Retinal pigment epithelial cell (primary cell): ENCODE results near the gene EVI5.
"Not testable (repeated sequence)": the region's sequence is repeated elsewhere in the genome, so short reads cannot be mapped to it uniquely, and the experiment has no call there.

Source experiments
- DNase-seq: peaks from one replicate; pipeline ENCODE4 v3.0.0-alpha.2; 2010; ENCODE audit warnings: low read depth
- H3K4me3 ChIP-seq: 2 replicates; pipeline ENCODE4 v1.5.1; 2011; ENCODE audit warnings: mild to moderate bottlenecking, low read length, control low read depth, moderate library complexity
- TF ChIP-seq, protein P1 (sequence below): conservative IDR thresholded peaks from 2 replicates; pipeline ENCODE4 v1.5.1; 2011; ENCODE audit warnings: low read depth, low read length, control low read depth, inconsistent platforms

EVI5 gene

GRCh38 chr1:92543131-92544055, 241.5 kb downstream of the EVI5 start:
- TF ChIP-seq, protein P1, sequence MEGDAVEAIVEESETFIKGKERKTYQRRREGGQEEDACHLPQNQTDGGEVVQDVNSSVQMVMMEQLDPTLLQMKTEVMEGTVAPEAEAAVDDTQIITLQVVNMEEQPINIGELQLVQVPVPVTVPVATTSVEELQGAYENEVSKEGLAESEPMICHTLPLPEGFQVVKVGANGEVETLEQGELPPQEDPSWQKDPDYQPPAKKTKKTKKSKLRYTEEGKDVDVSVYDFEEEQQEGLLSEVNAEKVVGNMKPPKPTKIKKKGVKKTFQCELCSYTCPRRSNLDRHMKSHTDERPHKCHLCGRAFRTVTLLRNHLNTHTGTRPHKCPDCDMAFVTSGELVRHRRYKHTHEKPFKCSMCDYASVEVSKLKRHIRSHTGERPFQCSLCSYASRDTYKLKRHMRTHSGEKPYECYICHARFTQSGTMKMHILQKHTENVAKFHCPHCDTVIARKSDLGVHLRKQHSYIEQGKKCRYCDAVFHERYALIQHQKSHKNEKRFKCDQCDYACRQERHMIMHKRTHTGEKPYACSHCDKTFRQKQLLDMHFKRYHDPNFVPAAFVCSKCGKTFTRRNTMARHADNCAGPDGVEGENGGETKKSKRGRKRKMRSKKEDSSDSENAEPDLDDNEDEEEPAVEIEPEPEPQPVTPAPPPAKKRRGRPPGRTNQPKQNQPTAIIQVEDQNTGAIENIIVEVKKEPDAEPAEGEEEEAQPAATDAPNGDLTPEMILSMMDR = no peak
- H3K4me3 ChIP-seq = no peak overlapping the region
- no peak for DNase-seq

DNA sequence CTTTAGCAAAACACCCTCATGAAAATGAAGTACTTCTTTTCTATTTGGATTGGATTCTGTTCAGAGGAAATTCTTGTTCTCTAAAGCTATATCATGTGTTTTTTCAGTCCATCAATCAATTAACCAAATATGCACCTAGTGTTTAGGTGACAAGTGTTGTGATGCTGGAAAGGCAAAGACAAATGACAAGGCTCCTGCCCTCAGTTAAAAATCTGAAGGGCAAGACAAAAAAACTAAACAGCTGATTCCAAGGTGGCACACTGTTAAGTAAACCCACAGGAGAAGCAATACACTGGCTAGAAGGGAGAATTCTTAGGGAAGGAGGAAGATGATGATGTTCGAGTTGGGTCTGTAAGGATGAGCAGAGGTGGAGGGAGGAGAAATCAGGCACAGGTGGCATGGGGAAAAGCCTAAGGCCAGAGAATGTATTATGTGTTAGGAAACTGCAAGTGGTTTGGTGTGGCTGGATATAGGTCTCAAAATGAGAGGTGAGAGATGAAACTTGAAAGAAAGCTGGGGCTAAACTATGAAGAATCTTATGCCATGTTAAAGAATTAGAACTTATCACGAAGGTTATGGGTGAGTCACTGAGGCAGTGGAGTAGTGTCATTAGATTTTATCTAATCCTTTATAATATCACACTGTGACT, 246.4 kb downstream of the EVI5 start:
- no peak overlapping the region for H3K4me3 ChIP-seq
- TF ChIP-seq, protein P1 = no peak
- DNase-seq = no peak

- TF ChIP-seq, protein P1 = no peak
- no peak overlapping the region for H3K4me3 ChIP-seq
- DNase-seq = no peak
Observed at GRCh38 chr1:92538048-92538412, 246.9 kb downstream of the EVI5 start.

- peak; percentile 56 for DNase-seq
- TF ChIP-seq, protein P1 = no peak
- H3K4me3 ChIP-seq = no peak overlapping the region
Observed at GRCh38 chr1:92536980-92537884, 247.7 kb downstream of the EVI5 start.

- H3K4me3 ChIP-seq = no peak overlapping the region
- no peak for DNase-seq
- TF ChIP-seq, protein P1 = no peak
Observed at GRCh38 chr1:92536211-92536979, 248.5 kb downstream of the EVI5 start.

DNA sequence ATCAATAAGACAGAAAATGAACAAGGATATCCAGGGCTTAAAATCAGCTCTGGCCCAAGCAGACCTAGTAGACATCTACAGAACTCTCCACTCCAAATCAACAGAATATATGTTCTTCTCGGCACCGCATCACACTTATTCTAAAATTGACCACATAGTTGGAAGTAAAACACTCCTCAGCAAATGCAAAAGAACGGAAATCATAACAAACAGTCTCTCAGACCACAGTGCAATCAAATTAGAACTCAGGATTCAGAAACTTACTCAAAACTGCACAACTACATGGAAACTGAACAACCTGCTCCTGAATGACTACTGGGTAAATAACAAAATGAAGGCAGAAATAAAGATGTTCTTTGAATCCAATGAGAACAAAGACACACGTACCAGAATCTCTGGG, 252.5 kb downstream of the EVI5 start:
- not testable (repeated sequence) for DNase-seq

DNA sequence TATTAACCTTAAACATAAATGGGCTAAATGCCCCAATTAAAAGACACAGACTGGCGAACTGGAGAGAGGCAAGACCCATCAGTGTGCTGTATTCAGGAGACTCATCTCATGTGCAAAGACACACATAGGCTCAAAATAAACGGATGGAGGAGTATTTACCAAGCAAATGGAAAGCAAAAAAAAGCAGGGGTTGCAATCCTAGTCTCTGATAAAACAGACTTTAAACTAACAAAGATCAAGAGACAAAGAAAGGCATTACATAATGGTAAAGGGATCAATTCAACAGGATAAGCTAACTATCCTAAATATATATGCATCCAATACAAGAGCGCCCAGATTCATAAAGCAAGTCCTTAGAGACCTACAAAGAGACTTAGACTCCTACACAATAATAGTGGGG, 253.0 kb downstream of the EVI5 start:
- H3K4me3 ChIP-seq, DNase-seq: not testable (repeated sequence)

More for the DNA sequence above, 252.5 kb downstream of the EVI5 start:
- not testable (repeated sequence) for H3K4me3 ChIP-seq
